GM19240 (cell line): Measurements from ENCODE around the gene AXL.

Source experiments
- DNase-seq: peaks from one replicate; pipeline ENCODE4 v3.0.0; 2011; ENCODE audit warnings: low spot score; ENCODE audit not compliant: insufficient read length

Gene AXL

DNA sequence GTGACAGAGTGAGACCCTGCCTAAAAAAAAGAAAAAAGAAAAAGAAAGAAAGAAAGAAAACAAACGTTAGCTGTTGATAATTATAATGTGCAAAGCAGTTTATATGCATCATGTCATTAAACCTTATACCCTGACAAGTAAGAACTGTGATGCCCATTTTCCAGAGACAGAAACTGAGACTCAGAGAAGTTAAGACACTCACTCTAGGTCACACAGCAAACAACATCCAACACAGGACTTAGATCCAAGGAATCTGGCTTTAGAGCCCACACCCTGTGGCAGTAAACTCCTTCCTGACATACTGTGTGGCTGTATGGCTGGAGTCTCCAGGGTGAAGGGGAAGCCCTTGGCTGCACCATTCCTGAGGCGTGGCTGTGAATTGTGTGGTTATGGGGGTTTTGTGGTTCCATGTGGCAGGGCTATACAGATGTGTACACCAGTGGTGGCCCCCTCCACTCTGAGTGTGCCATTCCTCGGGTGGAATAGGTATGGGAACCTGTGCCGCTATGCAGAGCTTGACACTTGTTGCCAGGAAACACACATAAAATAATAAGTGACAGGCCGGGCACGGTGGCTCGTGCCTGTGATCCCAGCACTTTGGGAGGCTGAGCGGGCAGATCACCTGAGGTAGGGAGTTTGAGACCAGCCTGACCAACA is 15.6 kb downstream of the AXL start:
- no peak for DNase-seq

DNA sequence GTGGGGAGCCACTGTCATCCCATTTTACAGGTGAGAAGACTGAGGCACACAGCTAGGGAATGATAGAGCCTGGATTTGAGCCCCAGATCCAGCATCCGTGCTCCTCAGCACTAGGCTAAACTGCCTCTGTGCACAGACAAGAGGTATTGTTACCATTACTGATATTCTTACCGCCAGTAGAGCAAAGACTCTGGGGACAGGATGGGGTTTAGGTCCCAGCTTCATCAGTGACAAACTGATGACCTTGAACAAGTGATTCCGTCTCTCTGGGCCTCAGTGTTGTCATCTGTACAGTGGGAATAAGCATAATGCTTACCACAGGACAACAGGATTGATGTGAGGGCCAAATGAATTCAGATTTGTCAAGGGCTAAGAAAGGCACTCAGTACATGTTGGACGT is 16.5 kb downstream of the AXL start:
- no peak for DNase-seq

GRCh38 chr19:41238244-41238643 is 19.2 kb downstream of the AXL start:
- DNase-seq, result no peak

DNA sequence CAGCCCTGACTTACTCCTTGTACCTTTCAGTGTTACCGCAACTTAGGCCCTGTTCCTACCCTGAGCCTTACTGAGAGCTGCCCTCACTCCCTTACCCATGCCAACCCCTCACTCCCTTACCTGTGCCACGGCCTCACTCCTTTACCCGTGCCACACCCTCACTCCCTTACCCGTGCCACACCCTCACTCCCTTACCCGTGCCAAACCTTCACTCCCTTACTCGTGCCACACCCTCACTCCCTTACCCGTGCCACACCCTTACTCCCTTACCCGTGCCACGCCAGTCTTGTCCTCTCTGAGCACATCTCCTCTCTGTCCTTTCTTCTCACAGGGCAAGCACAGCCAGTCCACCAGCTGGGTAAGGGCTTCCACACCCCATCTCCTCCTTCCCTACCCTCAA is 20.3 kb downstream of the AXL start:
- no peak for DNase-seq

- no peak for DNase-seq
Observed at GRCh38 chr19:41239961-41240574, 21.0 kb downstream of the AXL start.

GRCh38 chr19:41241859-41242258 is 22.8 kb downstream of the AXL start:
- DNase-seq, result no peak

DNA sequence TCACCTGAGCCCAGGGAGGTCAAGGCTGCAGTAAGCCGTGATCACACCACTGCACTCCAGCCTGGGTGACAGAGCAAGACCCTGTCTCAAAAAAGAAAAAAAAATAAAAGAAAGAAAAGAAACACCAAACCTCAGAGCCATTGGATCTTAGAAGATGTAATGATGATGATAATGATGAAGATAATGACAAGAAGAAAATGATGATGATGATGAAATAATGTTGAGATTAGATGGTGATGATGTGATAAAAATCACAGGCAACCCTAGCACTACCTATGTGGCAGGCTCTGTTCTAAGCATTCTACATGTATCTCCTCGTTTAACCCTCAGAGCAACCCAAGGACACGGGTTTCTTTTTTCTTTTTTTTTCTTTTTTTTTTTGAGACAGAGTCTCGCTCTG is 25.1 kb downstream of the AXL start:
- no peak for DNase-seq

- DNase-seq, result no peak
Observed at GRCh38 chr19:41245843-41246242, 26.8 kb downstream of the AXL start.

GRCh38 chr19:41248895-41249294 is 29.9 kb downstream of the AXL start:
- DNase-seq, result no peak

DNA sequence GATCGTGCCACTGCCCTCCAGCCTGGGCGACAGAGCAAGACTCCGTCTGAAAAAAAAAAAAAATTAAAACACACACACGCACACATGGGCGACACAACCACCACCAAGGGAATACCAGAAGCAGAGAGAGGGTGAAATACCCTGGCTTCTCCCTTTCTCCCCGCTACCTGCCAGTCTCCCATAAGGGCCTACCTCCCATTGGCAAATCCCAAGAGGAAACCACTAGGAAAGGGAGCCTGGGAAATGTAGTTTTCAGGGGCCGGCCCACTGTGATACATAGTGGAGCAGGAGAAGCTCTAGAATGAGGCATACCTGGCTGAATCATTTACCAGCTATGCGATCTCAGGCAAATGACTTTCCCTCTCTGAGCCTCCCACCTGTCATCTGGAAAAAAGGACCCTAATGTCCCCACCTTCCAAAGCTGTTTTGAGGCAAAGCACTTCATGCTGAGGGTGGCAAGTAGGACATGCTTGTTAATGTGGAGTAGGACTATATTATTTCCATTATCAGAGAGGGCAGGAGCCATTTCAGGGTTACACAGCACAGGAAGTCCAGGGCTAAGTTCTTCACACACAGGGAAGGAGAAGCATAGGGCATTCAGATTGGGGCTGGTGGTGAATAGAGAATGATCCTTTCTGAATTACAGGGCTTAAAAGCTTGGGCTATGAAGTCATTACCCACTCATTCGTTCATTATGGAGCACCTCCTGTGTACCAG is 30.8 kb downstream of the AXL start:
- no peak for DNase-seq

- no peak for DNase-seq
Observed at GRCh38 chr19:41253660-41254059, 34.6 kb downstream of the AXL start.

DNA sequence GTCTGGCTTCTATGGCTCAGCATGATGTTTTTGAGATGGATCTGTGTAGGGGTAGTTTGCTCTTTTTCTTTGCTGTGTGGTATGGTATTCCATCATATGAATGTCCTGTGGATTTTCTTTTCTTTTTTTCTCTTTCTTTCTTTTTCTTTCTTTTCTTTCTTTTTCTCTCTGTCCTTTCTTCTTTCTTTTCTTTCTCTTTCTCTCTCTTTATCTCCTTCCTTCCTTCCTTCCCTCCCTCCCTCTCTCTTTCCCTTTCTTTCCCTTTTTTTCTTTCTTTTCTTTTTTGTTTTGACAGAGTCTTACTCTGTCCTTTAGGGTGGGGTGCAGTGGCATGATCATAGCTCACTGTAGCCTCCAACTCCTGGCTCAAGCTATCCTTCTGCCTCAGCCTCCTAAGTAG is 36.1 kb downstream of the AXL start:
- DNase-seq, result no peak

DNA sequence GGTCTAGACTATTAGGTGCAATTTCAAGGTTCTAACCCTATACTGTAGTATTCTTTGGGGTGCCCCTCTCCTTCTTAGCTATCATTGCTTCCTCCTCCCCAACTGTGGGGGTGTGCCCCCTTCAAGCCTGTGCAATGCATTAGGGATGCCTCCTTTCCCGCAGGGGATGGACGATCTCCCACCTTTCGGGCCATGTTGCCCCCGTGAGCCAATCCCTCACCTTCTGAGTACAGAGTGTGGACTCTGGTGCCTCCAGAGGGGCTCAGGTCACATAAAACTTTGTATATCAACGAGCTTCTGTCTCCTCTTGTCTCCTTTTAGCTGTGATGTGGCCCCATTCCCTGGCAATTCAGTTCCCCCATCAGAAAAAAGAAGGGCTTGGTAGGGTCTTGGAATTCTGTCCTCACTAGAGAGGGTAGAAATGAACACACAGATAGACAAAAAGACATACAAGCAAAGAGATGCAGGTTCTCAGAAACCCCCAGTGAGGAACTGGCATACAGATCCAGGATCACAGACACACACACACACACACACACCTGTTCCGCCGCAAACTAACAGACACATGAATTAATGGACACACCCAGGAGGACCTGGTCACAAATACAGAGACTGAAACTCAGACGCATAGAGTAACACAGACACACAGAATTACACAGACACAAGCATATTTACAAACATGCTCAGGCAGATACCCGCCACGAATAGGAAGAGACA is 42.6 kb downstream of the AXL start:
- DNase-seq, result no peak

DNA sequence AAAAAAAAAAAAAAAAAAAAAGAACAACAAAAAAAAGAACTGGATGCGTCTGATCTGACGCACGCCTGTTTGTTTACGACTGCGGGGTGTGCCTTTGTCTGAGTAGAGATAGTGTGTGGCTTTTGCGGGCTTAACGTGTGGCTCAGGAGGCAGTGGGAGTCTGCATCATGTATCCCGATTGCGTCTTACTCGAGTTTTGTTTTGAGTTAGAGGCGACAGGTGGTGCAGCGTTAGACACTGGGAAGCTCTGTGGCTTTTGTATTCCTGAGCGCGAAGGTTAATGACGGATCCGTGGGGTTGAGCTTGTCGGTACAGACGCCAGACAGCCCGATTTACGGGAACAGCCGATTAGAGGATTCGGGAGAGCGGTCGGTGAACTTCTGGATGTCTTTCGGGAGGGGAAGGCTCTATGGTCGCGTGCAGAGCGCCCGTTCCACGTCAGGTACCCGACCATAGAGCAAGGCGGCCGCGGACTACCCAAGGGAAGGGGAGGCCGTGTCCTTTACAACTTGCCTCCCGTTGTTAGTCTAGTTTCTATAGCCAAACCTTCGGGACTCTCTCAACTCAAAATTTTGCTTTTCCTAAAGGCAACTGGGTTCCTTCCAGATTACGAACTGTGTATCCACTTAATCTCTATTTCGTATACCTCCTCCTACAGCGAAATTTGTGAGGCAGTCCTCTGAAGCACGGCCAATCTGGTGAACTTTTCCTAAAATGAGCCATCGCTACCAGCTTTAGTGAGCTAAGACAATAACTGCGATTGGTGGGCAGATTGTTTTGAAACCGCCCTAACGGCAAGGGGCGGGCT is 44.2 kb downstream of the AXL start:
- DNase-seq, result no peak

DNA sequence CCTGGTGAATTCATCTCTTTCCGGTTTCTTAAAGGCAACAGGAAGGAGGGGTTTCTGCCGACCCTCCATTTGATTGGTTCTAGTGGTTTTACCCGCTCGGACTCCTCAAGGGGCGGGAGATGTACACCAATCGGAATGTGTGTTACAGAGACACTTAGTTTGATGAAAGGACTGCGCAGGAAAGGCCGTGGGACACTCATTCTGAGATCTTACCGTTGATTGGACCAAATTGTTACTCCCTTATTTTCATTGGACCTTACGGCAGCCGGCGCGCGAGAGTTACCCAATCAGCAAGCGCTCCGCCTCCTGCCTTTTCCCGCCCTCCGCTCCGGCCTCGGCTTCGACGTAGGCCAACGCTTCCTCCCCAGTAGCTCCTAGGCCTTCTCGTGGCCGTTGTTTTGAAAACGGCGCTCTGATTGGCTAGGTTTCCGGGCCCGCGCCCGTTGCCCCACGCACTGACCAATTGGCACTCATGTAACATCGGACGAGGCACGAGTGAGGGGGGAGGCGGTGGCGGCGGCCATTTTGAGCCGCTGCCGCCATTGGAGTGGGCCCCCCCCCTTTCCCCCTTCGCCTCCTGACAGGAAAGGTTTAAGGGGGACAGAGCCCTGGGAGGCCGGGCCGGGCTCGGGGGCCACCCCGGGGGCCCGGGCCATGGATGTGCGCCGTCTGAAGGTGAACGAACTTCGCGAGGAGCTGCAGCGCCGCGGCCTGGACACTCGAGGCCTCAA is 45.0 kb downstream of the AXL start, which contains the start of gene HNRNPUL1:
Gene HNRNPUL1, plus strand, starts transcription at position 523 of the 731 bp plus-strand sequence. Its CDS starts 132 bp downstream, at position 655.
- peak; percentile 88 for DNase-seq

DNA sequence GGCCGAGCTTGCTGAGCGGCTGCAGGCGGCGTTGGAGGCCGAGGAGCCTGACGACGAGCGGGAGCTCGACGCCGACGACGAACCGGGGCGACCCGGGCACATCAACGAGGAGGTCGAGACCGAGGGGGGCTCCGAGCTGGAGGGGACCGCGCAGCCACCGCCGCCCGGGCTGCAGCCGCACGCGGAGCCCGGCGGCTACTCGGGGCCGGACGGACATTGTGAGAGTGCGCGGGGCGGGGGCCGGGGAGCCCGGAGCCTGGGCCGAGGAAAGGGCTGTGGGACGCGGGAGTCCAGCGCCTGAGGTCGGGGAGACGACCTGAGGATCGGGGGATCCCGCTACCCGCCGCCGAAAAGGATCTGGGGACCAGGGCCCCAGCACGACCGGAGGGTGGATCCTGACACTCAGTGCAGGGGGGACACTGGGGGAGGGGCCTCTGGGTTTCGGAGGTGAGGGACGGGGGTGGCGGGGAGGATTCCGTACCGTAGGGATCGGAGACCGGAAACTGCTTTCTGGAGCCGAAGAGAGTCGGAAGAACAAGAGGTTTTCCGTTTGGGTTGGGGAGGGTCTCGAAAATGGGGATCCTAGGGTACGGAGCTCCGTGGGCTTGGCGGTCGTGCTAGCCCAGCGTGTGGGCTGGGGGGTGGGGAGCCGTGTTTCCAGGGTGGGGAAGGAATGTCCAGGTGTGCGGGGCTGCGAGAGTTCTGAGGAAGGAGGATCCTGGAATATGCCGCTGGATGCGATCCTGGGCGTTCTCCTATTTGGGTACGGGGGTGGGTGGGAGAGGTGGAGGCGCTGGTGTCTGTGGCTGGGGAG is 45.8 kb downstream of the AXL start:
- no peak for DNase-seq

GRCh38 chr19:41265395-41266153 is 46.6 kb downstream of the AXL start:
- no peak for DNase-seq

DNA sequence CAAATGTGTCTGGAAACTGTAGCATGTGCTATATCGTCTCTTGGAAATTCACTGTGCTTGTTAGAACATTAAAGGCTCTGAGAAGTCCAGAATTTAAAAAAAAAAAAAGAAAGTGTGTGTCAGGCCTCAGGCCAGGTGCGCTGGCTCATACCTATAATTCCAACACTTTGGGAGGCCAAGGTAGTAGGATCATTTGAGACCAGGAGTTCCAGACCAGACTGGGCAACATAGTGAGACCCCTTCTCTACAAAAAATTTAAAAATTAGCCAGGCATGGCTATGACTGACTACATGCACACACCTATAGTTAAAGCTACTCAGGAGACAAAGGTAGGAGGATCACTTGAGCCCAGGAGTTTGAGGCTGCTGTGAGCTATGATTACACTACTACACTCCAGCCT is 50.0 kb downstream of the AXL start:
- no peak for DNase-seq

DNA sequence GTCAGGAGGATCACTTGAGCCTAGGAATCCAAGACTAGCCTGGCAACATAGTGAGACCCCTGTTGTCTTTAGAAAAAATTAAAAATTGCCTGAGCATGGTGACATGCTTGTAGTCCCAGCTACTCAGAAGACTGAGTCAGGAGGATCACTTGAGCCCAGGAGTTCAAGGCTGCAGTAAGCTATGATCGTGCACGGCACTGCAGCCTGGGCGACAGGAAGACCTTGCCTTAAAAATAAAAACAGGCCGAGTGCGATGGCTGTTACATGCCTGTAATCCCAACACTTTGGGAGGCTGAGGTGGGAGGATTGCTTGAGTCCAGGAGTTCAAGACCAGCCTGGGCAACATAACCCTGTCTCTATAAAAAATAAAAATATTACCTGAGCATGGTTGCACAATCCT is 50.5 kb downstream of the AXL start:
- DNase-seq, result no peak
